Measurements from ENCODE around the gene PANK2.
"Not testable (repeated sequence)": the region's sequence is repeated elsewhere in the genome, so short reads cannot be mapped to it uniquely, and the experiment has no call there.

PANK2 gene

DNA sequence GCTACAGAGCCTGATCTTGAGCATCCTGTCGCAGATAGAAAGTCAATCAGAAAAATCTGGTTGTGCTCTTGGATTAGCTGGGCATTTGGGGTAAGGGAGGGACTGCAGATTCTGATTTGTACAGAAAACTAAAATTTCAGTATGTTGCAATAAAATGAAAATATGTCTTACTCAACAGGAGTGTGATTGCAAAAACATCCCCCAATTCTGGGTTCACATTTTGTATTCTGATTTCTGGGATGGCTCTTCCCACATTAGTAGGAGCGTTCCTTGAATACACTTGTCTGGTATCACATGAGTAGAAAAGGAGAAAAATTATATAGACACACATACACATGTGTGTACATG is 40.5 kb downstream of the PANK2 start:
- DNase-seq (ENCODE audit: low spot score): no peak

DNA sequence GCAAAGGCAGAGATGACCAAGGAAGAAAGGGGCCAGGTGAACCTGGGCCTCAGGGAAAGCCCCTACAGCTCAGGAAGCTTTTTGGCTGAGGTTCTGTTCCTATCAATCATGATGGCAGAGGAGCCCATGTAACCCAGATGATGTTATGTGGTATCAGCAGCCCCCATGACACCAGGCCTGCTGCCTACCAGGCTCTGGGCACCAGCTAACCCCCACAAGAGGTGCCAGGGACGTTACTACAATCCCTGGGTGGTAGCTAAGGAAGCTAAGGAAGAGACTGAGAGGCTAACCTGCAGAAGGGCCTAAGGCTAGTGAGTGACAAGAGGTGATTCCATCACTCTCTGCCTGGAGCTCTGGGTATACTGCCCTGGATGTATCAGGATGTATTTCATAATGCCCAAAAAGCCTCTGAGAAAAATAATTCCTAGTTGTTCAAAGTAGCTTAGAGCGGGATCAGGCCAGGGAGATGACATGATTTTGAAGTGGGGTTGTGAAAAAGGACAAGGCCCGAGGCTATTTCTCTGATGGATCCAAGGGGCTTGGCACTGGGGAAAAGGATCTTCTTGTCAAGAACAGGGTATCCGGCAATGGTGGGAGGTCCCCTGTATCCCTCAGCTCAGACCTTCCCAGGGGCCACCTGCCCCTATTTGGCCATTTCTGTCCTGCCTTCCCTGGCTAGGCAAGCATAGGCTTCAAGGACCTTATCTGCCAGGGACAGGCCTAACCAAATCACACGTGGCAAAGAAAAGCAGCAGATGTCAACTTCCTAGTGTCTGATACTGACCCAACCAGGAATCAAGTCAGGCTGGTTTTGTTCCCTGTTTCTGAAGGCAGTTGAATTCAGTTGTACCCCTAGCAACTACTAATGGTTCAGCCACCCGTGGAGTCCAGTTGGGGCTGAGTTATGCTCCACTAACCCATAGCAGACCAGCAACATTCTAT is 41.3 kb downstream of the PANK2 start:
- DNase-seq (ENCODE audit: low spot score): no peak

DNA sequence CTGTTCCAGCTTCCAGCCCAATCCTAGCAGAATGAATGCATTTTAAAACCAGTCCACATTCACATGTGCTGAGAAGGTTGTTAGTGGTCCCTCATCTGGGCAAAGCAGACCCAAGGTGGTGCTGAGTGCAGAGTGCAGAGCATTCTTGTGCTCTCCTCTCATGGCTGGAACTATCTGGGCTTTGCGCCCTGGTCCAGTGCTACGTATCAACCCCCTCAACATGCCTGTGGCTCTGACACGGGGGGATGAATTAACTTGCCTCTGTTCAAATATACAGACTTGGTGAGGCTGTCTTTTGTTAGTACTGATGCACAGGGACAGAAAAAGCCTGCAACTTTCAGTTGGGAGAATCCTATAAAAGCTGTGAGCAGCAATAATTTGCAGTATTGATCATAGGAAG is 42.5 kb downstream of the PANK2 start:
- DNase-seq (ENCODE audit: low spot score): no peak

DNA sequence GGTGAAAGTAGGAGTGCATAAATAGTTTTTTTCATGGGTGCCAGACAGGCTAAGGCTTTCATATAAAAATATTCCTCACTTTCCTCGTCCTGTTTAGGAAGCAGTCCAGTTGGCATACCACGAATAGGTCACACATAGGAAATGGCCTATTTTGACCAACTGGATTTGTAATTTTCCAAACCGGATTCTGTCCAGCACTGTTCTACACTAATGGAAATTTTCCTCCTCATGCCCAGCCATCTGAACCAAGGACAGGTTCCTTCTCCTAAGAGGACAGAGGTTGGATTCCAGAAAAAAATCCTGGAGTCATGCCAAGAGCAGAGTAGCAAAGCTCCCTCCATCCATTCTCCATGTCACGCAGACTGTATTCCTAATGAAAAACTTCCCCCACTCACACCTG is 43.1 kb downstream of the PANK2 start:
- no peak for DNase-seq (ENCODE audit: low spot score)

DNA sequence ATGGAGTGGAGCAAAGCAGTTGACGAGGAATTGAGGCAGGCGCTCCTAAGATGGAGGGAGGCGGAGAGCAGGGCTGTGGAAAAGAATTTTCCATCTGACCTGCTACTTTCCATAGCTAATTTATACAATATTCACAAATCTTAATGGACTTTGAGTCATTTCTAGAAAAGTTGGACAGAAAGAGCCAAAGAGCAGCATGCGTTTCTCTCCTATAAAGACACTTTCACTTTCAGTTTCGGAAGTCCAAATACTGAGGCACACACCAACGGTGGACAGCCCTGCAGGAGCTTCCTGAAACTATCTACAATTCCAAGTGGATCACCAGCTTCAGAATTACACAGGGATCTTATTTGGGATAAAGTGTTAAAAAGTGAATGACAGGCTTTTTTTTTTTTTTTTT is 43.5 kb downstream of the PANK2 start:
- no peak for DNase-seq (ENCODE audit: low spot score)

DNA sequence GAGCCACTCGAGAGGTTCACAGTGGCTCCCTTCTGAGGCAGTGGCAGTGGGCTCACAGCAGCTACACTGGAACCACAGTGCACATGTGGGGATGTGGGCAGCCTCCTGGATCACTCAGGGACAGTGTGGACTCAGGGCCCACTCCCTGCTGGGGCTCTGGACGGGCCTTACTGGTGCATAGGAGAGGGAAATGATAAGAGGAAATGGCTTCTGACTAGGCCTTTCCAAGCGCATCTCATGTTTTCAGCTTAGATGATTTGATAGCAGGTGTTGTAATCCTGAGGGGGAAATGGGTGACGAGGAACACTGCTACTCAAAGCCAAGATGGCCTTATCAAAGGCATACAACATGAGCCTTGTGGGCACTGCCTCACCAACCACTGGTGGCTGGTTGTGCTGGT is 44.0 kb downstream of the PANK2 start:
- DNase-seq (ENCODE audit: low spot score): no peak

DNA sequence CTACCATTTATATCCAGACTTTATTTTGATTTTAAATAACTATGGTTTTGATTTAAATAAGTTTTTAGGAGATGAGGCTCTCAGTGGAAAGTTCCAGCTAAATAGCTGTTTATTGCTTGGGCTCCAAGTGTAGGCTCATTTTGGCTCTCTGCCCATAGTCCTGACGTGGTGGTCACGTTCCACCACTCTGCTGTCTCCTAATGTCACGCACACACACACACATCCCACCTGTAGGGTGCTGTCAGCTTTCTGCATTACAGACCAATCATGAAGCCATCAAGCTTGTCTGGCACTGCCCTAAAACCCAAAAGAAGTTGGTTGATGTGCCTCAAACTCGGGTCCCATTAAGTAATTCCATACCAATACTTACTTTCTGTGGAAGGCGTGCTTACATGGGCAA is 45.4 kb downstream of the PANK2 start:
- DNase-seq (ENCODE audit: low spot score): no peak

DNA sequence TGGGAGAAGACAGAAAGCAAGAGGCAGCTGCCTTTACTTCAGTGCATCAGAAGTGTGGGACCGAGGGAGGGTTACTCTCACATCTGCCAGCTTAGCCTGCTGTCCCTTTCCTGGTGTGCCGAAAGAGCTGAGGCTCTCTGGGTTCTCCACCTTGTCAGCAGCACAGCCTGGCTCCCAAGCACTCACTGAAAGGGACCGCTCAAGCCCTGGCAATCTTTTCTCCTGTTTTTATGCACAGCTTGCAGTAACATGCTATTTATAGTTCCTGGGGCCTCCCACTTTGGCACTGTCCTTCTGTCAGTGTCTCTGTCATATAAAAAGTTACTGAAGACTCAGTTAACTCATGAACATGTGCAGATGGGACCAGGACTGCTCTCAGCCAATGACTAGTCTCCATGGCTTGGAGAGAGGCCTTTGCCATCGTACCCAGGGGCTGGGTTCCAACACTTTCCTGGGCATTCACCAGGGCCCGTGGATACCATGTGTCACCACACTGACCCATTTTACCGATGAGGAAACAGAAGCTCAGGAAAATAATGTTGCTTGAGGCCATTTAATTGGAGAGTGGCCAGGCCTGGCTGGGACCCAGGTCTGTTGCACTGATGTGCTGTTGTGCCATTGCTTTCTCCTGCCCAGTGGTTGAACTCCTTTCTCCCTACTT is 46.2 kb downstream of the PANK2 start:
- DNase-seq (ENCODE audit: low spot score): no peak

DNA sequence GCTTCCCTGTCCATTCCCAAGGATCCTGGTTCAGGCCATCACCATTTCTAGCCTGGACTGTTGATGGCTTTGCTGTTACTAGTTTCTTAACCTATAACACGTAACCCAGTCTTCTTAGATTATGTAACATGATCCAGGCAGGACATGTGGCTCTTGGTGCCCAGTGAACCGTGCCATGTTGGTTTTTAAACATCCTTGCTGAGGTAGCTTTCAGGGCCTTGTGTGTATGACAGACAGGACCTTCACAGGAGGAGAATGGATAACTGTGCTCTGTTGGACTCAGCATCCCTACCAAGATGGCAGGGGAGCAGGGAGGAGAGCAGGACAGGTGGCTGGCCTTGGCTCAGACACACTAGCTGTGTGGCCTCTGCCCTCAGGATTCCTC is 46.8 kb downstream of the PANK2 start:
- DNase-seq (ENCODE audit: low spot score): no peak

DNA sequence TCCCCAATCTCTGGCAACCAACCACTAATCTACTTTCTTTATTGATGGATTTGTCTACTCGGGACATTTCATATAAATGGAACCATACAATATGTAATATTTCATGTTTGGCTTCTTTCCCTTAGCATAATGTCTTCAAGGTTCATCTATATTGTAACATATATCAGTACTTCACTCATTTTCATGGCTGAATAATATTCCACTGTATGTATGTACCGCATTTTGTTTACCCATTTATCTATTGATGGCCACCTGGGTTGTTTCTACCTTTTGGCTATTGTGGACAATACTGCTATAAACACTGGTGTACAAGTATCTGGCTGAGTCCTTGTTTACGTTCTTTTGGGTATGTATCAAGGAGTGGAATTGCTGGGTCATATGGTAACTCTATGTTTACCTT is 48.4 kb downstream of the PANK2 start:
- DNase-seq (ENCODE audit: low spot score): no peak

DNA sequence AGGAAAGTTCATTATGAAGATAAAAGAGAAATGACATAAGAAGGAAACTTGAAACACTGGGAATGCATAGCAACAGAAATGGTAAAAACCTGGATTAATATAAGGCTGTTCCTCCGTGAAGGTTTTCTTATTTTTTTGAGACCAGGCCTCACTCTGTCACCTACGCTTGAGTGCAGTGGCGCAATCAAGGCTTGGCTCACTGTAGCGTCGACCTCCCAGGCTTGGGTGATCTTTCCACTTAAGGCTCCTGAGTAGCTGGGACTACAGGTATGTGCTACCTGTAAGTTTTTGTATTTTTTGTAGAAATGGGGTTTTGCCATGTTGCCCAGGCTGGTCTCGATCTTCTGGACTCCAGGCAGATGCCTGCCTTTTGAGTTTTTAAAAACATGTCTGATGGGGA is 51.7 kb downstream of the PANK2 start:
- no peak for DNase-seq (ENCODE audit: low spot score)

DNA sequence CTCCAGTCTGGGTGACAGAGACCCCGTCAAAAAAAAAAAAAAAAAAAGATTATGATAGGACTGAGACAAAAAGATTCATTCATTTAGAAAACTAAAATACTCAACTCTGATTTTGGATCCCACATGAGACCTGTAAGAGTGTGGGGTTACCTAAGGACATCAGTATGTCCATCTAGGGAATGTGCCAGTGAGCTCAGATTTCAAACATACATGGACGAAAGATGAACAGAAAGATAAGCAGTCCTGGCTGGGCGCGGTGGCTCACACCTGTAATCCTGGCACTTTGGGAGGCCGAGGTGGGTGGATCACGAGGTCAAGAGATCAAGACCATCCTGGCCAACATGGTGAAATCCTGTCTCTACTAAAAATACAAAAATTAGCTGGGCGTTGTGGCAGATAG is 57.5 kb downstream of the PANK2 start:
- DNase-seq (ENCODE audit: low spot score): not testable (repeated sequence)

DNA sequence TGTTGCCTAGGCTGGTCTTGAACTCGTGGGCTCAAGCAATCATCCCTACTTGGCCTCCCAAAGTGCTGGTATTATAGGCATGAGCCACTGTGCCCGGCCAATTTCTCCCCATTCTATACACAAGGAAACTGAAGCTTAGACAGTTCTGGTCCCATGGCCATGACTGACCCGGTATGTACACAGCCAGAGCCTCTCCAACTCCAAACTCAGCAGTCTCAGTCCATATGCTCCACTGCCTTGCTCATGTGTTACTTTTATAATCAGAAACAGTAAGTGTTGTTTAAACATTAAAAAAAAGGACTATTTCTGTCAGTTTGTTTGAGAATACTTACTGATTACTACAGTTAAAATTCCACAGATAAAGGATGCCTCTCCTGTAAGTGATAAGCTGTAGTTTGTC is 75.5 kb downstream of the PANK2 start:
- DNase-seq (ENCODE audit: low spot score): no peak

DNA sequence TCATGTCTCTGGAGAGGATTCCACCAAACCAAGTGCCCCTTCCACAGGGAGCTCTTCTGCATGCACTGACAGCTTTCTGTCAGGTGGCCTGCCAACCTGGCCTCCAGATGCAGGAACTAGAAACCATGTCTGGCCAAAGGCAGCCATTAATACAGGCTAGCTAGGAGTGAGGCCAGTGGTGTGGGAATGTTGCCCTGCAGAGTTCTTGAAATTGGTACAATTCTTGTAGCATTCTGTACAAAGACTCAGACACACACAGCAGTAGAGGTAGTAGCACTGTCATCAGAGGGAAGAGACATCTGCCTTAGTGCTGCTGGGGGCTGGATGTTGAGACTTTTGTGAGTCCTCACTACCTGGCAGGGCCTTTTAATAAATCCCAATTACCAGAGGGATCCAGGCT is 77.4 kb downstream of the PANK2 start:
- no peak for DNase-seq (ENCODE audit: low spot score)

DNA sequence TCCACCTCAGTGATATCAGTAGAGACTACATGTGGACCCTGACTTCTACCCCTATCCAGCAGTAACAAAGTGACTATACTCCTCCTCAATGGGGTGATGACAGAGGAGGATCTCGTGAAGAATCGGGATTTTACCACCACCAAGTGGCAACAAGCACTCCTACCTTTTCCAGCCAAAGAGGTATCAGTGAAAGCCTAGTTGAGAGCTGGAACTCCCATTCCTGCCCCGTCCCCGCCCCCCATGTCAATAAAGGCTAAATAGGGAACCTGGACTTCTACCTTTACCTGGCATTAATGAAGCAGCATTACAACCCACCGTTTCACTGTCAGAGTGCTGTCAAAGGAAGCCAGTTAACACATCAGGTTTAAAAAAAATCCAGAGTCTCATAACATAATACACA is 80.8 kb downstream of the PANK2 start:
- no peak for DNase-seq (ENCODE audit: low spot score)

DNA sequence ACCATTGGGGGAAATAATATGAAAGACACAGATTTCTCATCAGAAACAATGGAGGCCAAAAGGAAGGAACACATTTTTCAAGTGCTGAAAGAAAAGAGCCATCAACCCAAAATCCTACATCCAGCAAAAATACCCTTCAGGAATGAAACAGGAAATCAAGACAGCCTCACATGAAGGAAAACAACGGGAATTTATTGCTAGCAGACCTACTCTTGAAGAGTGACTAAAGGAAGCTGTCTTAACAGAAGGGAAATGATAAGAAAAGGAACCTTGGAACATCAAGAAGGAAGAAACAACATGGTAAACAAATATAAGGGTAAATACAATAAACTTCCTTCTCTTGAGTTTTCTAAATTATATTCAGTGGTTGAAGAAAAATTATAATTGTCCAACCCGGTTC is 82.0 kb downstream of the PANK2 start:
- no peak for DNase-seq (ENCODE audit: low spot score)

DNA sequence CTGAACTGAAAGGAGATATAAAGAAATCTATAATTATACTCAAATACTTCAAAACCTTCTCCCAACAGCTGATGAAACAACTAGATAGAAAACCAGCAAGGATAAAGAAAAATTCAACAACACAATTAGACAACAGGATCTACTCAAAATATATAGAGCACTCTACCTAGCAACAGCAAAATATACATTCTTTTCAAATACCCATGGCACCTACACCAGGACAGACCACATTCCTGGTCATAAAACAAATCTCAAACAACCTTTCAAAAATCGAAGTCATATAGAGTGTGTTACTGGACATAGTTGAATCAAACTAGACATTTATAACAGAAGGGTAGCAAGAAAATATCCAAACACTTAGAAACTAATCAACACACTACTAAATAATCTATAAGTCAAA is 83.0 kb downstream of the PANK2 start:
- DNase-seq (ENCODE audit: low spot score): no peak

DNA sequence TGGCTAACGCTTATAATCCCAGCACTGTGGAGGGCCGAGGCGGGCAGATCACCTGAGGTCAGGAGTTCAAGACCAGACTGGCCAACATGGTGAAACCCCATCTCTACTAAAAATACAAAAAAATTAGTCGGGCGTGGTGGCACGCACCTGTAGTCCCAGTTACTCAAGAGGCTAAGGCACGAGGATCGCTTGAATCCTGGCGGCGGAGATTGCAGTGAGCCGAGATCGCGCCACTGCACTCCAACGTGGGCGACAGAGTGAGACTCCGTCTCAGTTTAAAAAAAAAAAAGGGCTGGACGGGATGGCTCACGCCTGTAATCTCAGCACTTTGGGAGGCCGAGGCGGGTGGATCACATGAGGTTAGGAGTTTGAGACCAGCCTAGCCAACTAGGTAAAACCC is 83.4 kb downstream of the PANK2 start:
- not testable (repeated sequence) for DNase-seq (ENCODE audit: low spot score)

DNA sequence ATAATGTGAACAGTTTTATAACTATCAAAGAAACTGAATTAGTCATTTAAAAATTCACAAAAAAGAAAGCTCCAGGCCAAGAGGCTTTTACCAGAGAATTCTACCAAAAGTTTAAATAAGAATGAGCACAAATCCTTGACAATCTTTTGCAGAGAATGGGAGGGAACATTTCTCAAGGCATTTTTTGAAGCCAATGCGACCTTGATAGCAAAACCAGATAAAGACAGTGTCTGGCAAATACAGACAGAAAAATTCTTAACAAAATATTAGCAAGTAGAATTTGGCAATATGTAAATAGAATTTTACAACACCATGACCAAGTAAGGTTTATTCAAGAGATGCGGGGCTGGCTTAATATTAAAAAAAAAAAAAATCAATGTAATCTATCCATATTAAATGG is 84.5 kb downstream of the PANK2 start:
- DNase-seq (ENCODE audit: low spot score): no peak

DNA sequence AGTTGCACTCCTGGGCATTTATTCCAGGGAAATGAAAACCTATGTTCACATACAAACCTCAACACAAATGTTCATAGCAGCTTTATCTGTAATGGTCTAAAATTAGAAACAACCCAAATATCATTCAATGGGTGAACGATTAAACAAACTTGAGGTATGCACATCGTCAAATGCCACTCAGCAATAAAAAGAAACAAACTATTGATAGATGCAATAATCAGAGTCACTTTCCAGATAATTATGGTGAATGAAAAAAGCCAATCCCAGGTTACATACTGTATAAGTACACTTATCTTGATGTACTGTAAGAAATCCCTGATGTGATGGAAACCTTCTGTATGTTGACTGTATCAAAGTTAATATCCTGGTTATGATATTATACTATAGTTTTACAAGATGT is 87.3 kb downstream of the PANK2 start:
- DNase-seq (ENCODE audit: low spot score): no peak

Measured in RKO (cell line).